Fibroblast of gingiva (primary cell): ENCODE data around the gene BSND.

Source experiments
- DNase-seq: peaks from one replicate; pipeline ENCODE4 v3.0.0-alpha.2; 2011; ENCODE audit warnings: low read depth

BSND gene

GRCh38 chr1:54991939-54992338 lies 6.8 kb upstream of the BSND start:
- DNase-seq, result no peak

GRCh38 chr1:54993140-54993539 lies 5.6 kb upstream of the BSND start:
- DNase-seq, result no peak

- DNase-seq, result no peak
Observed at GRCh38 chr1:54994355-54994990, 4.3 kb upstream of the BSND start.

GRCh38 chr1:54995013-54995760 lies 3.5 kb upstream of the BSND start:
- no peak for DNase-seq

GRCh38 chr1:54995835-54996234 lies 2.9 kb upstream of the BSND start:
- no peak for DNase-seq

- DNase-seq, result peak; percentile 49
Observed at GRCh38 chr1:54996359-54996868, 2.3 kb upstream of the BSND start.

- no peak for DNase-seq
Observed at GRCh38 chr1:54996869-54997710, 1.6 kb upstream of the BSND start.

- DNase-seq, result no peak
Observed at GRCh38 chr1:54997711-54997986, 1.1 kb upstream of the BSND start.

GRCh38 chr1:54998100-54998499 lies 633 bp upstream of the BSND start:
- DNase-seq, result no peak

- DNase-seq, result no peak
Observed at GRCh38 chr1:55000110-55001085, 1.7 kb downstream of the BSND start.

GRCh38 chr1:55001311-55001710 lies 2.6 kb downstream of the BSND start:
- DNase-seq, result no peak

- DNase-seq, result no peak
Observed at GRCh38 chr1:55002686-55003085, 4.0 kb downstream of the BSND start.

GRCh38 chr1:55005351-55006140 lies 6.8 kb downstream of the BSND start:
- DNase-seq, result no peak

GRCh38 chr1:55006931-55007330 lies 8.2 kb downstream of the BSND start:
- DNase-seq, result no peak

- peak; percentile 28 for DNase-seq
Observed at GRCh38 chr1:55007625-55008024, 8.9 kb downstream of the BSND start.

- DNase-seq, result no peak
Observed at GRCh38 chr1:55010194-55010886, 11.6 kb downstream of the BSND start.

GRCh38 chr1:55010887-55011217 lies 12.1 kb downstream of the BSND start:
- DNase-seq, result no peak

GRCh38 chr1:55012661-55013060 lies 13.9 kb downstream of the BSND start:
- DNase-seq, result no peak

- DNase-seq, result no peak
Observed at GRCh38 chr1:55015123-55015522, 16.4 kb downstream of the BSND start.
